ENCODE data around the gene GNA12.

The GNA12 gene

DNA sequence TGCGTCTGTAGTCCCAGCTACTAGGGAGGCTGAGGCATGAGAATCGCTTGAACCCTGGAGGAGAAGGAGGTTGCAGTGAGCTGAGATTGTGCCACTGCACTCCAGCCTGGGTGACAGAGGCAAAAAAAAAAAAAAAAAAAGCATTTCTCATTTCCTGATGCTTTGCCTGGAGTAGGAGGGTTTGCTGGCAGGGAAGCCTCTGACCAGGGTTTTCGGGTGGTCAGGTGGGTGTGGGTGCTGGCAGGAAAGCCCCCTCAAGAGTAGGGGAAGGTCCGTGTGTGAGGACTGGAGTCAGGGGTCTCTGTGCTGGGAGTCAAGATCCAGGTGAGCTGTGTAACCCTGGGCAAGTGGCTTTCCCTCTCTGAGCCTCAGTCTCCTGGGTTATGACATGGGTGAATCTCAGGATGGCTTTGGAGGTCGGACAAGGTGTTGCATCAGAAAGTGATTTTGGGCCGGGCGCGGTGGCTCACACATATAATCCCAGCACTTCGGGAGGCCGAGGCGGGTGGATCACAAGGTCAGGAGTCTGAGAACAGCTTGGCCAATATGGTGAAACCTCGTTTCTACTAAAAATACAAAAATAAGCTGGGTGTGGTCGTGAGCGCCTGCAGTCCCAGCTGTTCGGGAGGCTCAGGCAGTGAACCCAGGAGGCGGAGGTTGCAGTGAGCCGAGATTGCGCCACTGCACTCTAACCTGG is 152.9 kb downstream of the GNA12 start:
- no peak overlapping the region for H3K4me3 ChIP-seq (replicated peaks; ENCODE audit: insufficient read depth, low read length)
- no peak for DNase-seq (ENCODE audit: low read depth in 1 of 2, low spot score in 1 of 2)
- TF ChIP-seq POLR2AphosphoS5 (IDR thresholded peaks at IDR 0.05; ENCODE audit: low read depth): no peak
- no peak for TF ChIP-seq SPI1 (IDR thresholded peaks at IDR 0.05; ENCODE audit: borderline replicate concordance, low read depth)
- no peak for TF ChIP-seq GABPA (IDR thresholded peaks at IDR 0.05; ENCODE audit: low read depth)
- TF ChIP-seq, protein P1, sequence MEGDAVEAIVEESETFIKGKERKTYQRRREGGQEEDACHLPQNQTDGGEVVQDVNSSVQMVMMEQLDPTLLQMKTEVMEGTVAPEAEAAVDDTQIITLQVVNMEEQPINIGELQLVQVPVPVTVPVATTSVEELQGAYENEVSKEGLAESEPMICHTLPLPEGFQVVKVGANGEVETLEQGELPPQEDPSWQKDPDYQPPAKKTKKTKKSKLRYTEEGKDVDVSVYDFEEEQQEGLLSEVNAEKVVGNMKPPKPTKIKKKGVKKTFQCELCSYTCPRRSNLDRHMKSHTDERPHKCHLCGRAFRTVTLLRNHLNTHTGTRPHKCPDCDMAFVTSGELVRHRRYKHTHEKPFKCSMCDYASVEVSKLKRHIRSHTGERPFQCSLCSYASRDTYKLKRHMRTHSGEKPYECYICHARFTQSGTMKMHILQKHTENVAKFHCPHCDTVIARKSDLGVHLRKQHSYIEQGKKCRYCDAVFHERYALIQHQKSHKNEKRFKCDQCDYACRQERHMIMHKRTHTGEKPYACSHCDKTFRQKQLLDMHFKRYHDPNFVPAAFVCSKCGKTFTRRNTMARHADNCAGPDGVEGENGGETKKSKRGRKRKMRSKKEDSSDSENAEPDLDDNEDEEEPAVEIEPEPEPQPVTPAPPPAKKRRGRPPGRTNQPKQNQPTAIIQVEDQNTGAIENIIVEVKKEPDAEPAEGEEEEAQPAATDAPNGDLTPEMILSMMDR (IDR thresholded peaks at IDR 0.05; ENCODE audit: insufficient read depth, low read length): no peak
- TF ChIP-seq, protein P2, sequence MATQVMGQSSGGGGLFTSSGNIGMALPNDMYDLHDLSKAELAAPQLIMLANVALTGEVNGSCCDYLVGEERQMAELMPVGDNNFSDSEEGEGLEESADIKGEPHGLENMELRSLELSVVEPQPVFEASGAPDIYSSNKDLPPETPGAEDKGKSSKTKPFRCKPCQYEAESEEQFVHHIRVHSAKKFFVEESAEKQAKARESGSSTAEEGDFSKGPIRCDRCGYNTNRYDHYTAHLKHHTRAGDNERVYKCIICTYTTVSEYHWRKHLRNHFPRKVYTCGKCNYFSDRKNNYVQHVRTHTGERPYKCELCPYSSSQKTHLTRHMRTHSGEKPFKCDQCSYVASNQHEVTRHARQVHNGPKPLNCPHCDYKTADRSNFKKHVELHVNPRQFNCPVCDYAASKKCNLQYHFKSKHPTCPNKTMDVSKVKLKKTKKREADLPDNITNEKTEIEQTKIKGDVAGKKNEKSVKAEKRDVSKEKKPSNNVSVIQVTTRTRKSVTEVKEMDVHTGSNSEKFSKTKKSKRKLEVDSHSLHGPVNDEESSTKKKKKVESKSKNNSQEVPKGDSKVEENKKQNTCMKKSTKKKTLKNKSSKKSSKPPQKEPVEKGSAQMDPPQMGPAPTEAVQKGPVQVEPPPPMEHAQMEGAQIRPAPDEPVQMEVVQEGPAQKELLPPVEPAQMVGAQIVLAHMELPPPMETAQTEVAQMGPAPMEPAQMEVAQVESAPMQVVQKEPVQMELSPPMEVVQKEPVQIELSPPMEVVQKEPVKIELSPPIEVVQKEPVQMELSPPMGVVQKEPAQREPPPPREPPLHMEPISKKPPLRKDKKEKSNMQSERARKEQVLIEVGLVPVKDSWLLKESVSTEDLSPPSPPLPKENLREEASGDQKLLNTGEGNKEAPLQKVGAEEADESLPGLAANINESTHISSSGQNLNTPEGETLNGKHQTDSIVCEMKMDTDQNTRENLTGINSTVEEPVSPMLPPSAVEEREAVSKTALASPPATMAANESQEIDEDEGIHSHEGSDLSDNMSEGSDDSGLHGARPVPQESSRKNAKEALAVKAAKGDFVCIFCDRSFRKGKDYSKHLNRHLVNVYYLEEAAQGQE (IDR thresholded peaks at IDR 0.05; ENCODE audit: insufficient replicate concordance, low read depth): no peak
- H3K27me3 ChIP-seq (ENCODE audit: insufficient read depth, poor library complexity, severe bottlenecking): peaks cover 36% of the 10 kb centered on the region
- no peak overlapping the region for H3K27ac ChIP-seq (replicated peaks)

DNA sequence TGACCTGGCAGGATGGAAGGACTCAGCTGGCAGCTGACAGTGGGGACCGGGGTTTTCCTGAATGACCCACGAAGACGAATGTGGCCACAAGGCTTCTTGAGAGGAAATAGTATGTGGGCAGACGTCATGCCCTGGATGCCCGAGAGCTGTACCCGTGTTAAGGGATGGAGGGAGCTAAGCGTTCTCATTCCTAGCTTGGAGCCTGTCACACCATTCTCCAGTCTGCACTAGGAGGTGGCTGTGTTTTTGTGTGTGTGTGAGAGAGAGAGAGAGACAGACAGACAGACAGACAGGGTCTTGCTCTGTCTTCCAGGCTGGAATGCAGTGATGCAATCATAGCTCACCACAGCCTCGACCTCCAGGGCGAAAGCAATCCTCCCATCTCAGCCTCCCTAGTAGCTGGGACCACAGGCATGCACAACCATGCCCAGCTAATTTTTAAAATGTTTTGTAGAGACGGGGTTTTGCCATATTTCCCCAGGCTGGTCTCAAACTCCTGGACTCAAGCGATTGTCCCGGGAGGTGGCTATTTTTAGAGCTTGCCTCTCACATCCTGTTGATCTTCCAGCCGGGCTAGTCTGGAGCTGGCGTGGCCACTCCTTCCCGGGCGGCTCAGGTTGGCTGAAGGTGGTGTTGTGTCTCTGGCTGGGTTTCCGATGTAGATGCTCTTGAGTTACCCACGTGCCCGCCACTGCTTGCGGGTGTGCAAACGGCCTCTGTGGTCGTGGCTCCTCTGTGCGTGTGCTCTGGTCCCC is 154.0 kb downstream of the GNA12 start:
- DNase-seq (ENCODE audit: low read depth in 1 of 2, low spot score in 1 of 2): no peak
- Histone ChIP-seq H3K27ac (replicated peaks) (no peak overlapping the region), H3K4me3 (replicated peaks; ENCODE audit: insufficient read depth, low read length) (no peak overlapping the region), H3K27me3 (ENCODE audit: insufficient read depth, poor library complexity, severe bottlenecking) (peaks cover 36% of the 10 kb centered on the region)
- TF ChIP-seq POLR2AphosphoS5 (IDR thresholded peaks at IDR 0.05; ENCODE audit: low read depth): no peak
- no peak for TF ChIP-seq SPI1 (IDR thresholded peaks at IDR 0.05; ENCODE audit: borderline replicate concordance, low read depth)
- TF ChIP-seq, protein P2 (IDR thresholded peaks at IDR 0.05; ENCODE audit: insufficient replicate concordance, low read depth): no peak
- no peak for TF ChIP-seq GABPA (IDR thresholded peaks at IDR 0.05; ENCODE audit: low read depth)
- TF ChIP-seq, protein P1 (IDR thresholded peaks at IDR 0.05; ENCODE audit: insufficient read depth, low read length): no peak

DNA sequence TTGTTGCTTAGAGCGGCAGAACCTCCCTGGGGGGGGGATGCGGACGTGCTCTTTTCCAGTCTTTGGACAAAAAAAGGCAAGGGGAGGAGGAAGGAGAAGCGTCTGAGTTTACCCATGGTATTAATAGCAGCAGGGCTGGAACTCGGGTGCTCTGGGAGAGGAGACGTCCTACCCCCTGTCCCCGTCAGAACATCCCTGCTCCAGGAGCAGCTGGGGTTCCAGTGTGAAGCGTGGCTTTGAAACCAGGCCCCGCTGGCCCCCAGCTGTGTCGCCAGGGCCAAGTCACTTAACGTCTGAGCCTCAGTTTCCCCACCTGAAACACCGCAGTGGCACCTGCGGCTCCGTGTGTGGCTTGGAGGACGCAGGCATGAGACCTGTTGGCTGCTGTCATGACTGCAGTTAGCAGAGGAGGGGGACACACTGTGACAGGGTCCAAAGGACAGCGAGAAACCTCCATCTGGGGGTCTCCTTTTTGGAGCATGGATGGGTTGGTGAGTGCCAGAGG is 154.7 kb downstream of the GNA12 start:
- Histone ChIP-seq H3K27ac (replicated peaks) (no peak overlapping the region), H3K4me3 (replicated peaks; ENCODE audit: insufficient read depth, low read length) (no peak overlapping the region), H3K27me3 (ENCODE audit: insufficient read depth, poor library complexity, severe bottlenecking) (peaks cover 36% of the 10 kb centered on the region)
- no peak for DNase-seq (ENCODE audit: low read depth in 1 of 2, low spot score in 1 of 2)
- TF ChIP-seq, protein P1 (IDR thresholded peaks at IDR 0.05; ENCODE audit: insufficient read depth, low read length): no peak
- TF ChIP-seq SPI1 (IDR thresholded peaks at IDR 0.05; ENCODE audit: borderline replicate concordance, low read depth): no peak
- TF ChIP-seq POLR2AphosphoS5 (IDR thresholded peaks at IDR 0.05; ENCODE audit: low read depth): no peak
- TF ChIP-seq, protein P2 (IDR thresholded peaks at IDR 0.05; ENCODE audit: insufficient replicate concordance, low read depth): no peak
- no peak for TF ChIP-seq GABPA (IDR thresholded peaks at IDR 0.05; ENCODE audit: low read depth)

Data from HL-60 (cell line).